Sigmoid colon (tissue), 4 donors: ENCODE results near the gene TRIM74.

Source experiments
- CTCF ChIP-seq, 4 experiments: fragments of 450-650 bp in 3 of 4; fragments of 200-600 bp in 1 of 4; IDR thresholded peaks; one replicate each; pipeline ENCODE4 v1.5.1; 2016 to 2019; ENCODE audit warnings: antibody characterized with exemption in 4 of 4, mild to moderate bottlenecking in 3 of 4, moderate library complexity in 2 of 4
- EP300 ChIP-seq, 4 donors: sonication (generic); formaldehyde crosslinking; IDR thresholded peaks; one replicate each; pipeline ENCODE4 v1.6.1; 2017; ENCODE audit warnings: antibody characterized with exemption in 4 of 4
- POLR2A ChIP-seq, 2 donors: fragments of 450-650 bp; IDR thresholded peaks; one replicate each; pipeline ENCODE4 v1.6.1; 2016; ENCODE audit warnings: antibody characterized with exemption in 2 of 2, mild to moderate bottlenecking in 2 of 2, moderate library complexity in 2 of 2

GRCh38 chr7:72924733-72925545 is 44.3 kb downstream of the TRIM74 start, which contains the start of gene POM121:
- no peak for TF ChIP-seq CTCF (IDR thresholded peaks at IDR 0.05)
- peak in 1 of 4 donors; percentile 36 for TF ChIP-seq EP300 (IDR thresholded peaks at IDR 0.05)
- TF ChIP-seq POLR2A (IDR thresholded peaks at IDR 0.05): peak; percentile 41 to 47
